Duodenal mucosa (tissue), 2 donors: ENCODE data around the gene PLXNA2.
A peak's percentile ranks its signal among the peaks of the same experiment; 100 is the strongest.

Experiments
- H3K27ac ChIP-seq: one replicate; pipeline ENCODE4 v1.7.0; 2013; ENCODE audit warnings: low read depth, low read length
- H3K27me3 ChIP-seq, 2 donors: one replicate each; pipeline ENCODE4 v1.7.0; 2013; ENCODE audit warnings: low read length in 2 of 2, control low read depth in 1 of 2; ENCODE audit not compliant: insufficient read depth in 2 of 2, control insufficient read depth in 1 of 2
- H3K36me3 ChIP-seq, 2 donors: one replicate each; pipeline ENCODE4 v1.7.0; 2013; ENCODE audit warnings: low read length in 2 of 2, control low read depth in 1 of 2; ENCODE audit not compliant: insufficient read depth in 2 of 2, control insufficient read depth in 1 of 2
- H3K4me1 ChIP-seq, 2 donors: one replicate each; pipeline ENCODE4 v1.7.0; 2013; ENCODE audit warnings: low read length in 2 of 2, control low read depth in 1 of 2; ENCODE audit not compliant: insufficient read depth in 2 of 2, control insufficient read depth in 1 of 2
- H3K4me3 ChIP-seq, 2 donors: one replicate each; pipeline ENCODE4 v1.7.0; 2013; ENCODE audit warnings: low read length in 2 of 2, low read depth in 1 of 2
- H3K9ac ChIP-seq, 2 donors: one replicate each; pipeline ENCODE4 v1.7.0; 2013; ENCODE audit warnings: low read length in 2 of 2, low read depth in 1 of 2
- H3K9me3 ChIP-seq, 2 donors: one replicate each; pipeline ENCODE4 v1.7.0; 2013; ENCODE audit warnings: low read length in 2 of 2, control low read depth in 1 of 2; ENCODE audit not compliant: control insufficient read depth in 1 of 2

PLXNA2 gene

DNA sequence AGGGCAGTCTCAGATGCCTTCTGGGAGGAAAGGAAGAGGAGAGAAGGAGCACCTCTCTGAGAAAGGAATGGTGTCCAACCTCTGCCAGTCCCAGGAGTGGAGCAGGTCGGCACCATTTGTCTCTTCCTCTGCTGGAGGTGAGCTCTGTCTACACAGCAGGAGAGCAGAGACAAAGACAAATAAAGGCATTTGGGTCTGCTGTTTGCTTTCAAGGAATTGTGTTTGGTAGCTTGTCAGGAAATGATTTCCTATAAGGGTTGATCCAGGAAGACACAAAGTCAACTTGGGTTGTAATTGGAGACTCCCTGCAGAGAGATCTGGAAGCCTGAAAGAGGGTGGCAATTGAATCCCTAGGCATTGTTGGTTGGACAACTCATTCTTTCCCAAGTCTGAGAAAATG, 34.5 kb upstream of the PLXNA2 start:
- H3K9me3 ChIP-seq: no peaks in the 10 kb centered on the region
- H3K4me3 ChIP-seq: no peak overlapping the region
- H3K27ac ChIP-seq: no peak overlapping the region
- no peaks in the 10 kb centered on the region for H3K36me3 ChIP-seq
- H3K27me3 ChIP-seq: peaks cover 16 to 19% of the 10 kb centered on the region in 2 donors
- no peaks in the 10 kb centered on the region for H3K4me1 ChIP-seq
- H3K9ac ChIP-seq: no peak overlapping the region

- Histone ChIP-seq H3K9ac (no peak overlapping the region), H3K4me1 (no peaks in the 10 kb centered on the region), H3K27ac (no peak overlapping the region), H3K9me3 (no peaks in the 10 kb centered on the region), H3K36me3 (no peaks in the 10 kb centered on the region), H3K27me3 (peaks cover 16 to 21% of the 10 kb centered on the region in 2 donors), H3K4me3 (no peak overlapping the region)
These were observed 32.7 kb upstream of the PLXNA2 start for GRCh38 chr1:208276757-208277435.

DNA sequence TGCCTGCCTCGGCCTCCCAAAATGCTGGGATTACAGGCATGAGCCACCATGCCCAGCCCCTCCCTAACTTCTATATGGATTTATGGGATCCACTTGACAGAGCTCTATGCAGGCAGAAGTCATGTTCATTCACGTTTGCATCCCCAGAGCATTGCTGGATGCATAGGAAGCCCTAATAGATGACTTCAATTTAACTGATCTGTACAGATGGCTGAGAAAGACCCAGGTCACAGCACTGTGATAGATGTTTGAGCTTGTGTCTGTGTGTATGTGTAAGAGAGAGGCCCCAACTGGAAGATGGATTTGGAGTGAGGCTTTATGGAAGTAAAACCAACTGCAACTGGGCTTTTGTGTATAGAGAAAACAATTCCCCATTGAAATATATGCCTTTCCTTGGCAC, 30.9 kb upstream of the PLXNA2 start:
- no peak overlapping the region for H3K27ac ChIP-seq
- no peak overlapping the region for H3K4me3 ChIP-seq
- H3K36me3 ChIP-seq: no peaks in the 10 kb centered on the region
- no peaks in the 10 kb centered on the region for H3K9me3 ChIP-seq
- H3K27me3 ChIP-seq: peaks cover 5 to 17% of the 10 kb centered on the region in 2 donors
- no peak overlapping the region for H3K9ac ChIP-seq
- no peaks in the 10 kb centered on the region for H3K4me1 ChIP-seq

DNA sequence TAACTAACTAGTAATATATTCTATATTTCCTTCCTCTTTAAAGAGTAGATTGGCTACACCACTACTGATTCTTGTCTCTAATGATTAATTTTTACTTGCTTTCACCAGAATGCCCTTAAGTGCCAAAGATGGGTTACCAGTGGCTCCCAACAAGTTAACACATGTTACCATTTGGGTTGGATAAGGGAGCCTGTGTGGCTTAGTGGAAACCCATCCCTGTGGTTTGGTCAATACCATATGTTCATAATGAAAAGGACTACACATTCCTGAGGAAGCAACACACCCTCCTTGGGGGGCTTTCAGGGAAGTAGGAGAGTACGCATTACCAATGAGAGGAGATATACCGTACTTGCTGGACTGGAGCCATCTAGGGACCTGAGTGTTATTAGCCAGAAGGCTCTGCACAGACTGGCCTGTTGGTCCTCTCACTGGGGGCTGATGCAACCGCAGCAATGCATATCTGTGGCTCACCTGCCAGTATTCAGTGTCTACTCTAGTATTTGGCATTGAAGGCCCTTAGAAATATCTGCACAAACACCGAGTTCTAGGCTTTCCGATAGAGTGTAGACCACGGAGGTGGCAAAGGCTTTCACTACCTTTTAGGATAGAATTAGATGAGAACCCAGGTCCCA, 29.3 kb upstream of the PLXNA2 start:
- H3K27ac ChIP-seq: no peak overlapping the region
- no peak overlapping the region for H3K4me3 ChIP-seq
- H3K27me3 ChIP-seq: peaks cover 18 to 28% of the 10 kb centered on the region in 2 donors
- no peaks in the 10 kb centered on the region for H3K4me1 ChIP-seq
- H3K36me3 ChIP-seq: no peaks in the 10 kb centered on the region
- no peaks in the 10 kb centered on the region for H3K9me3 ChIP-seq
- no peak overlapping the region for H3K9ac ChIP-seq

GRCh38 chr1:208272713-208273112, 28.5 kb upstream of the PLXNA2 start:
- no peaks in the 10 kb centered on the region for H3K9me3 ChIP-seq
- H3K27me3 ChIP-seq: peaks cover 22 to 30% of the 10 kb centered on the region in 2 donors
- no peaks in the 10 kb centered on the region for H3K4me1 ChIP-seq
- no peak overlapping the region for H3K9ac ChIP-seq
- no peak overlapping the region for H3K27ac ChIP-seq
- no peak overlapping the region for H3K4me3 ChIP-seq
- H3K36me3 ChIP-seq: no peaks in the 10 kb centered on the region

DNA sequence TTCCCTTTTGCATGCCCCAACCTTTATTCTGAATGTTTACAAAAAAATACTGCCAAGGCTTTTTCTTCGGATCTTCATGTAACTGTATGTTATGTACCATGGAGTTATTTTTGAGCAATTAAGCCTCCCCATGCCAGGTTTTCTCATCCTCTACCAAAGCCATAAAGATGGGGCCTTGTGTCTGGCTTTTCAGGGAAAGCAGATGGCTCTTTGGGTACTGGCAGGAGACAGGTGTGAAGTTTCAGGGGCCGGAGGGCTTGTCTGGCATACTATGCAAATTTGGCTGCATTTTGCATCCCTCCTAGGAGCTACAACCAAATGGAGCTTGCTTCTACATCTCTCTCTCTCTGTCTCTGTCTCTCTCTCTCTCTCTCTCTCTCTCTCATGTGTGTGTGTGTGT, 28.1 kb upstream of the PLXNA2 start:
- H3K4me3 ChIP-seq: no peak overlapping the region
- no peaks in the 10 kb centered on the region for H3K36me3 ChIP-seq
- no peak overlapping the region for H3K9ac ChIP-seq
- peaks cover 23 to 34% of the 10 kb centered on the region in 2 donors for H3K27me3 ChIP-seq
- no peak overlapping the region for H3K27ac ChIP-seq
- no peaks in the 10 kb centered on the region for H3K4me1 ChIP-seq
- H3K9me3 ChIP-seq: no peaks in the 10 kb centered on the region

DNA sequence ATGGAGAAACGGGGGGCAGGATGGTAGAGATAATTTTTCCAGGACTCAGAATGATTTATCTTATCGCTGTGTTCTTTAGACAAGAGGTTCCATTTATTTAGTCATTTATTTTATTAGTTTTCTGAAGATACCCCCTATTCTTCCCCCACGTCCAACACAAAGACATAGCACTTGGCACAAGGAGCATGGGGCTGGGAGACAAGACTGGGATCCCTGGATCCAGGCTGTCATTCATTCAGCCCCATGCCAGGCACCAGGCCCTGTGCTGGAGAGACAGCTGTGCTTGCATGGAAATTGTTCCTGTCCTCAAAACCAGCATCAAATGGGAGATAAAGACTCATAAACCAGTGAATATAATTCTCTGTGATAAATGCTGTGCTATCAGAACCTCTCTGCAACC, 27.1 kb upstream of the PLXNA2 start:
- H3K27me3 ChIP-seq: peaks cover 23 to 36% of the 10 kb centered on the region in 2 donors
- no peak overlapping the region for H3K9ac ChIP-seq
- H3K9me3 ChIP-seq: no peaks in the 10 kb centered on the region
- no peak overlapping the region for H3K4me3 ChIP-seq
- no peak overlapping the region for H3K27ac ChIP-seq
- H3K4me1 ChIP-seq: no peaks in the 10 kb centered on the region
- H3K36me3 ChIP-seq: no peaks in the 10 kb centered on the region

- H3K27me3 ChIP-seq: peaks cover 23 to 36% of the 10 kb centered on the region in 2 donors
- no peak overlapping the region for H3K27ac ChIP-seq
- no peaks in the 10 kb centered on the region for H3K4me1 ChIP-seq
- H3K9ac ChIP-seq: no peak overlapping the region
- H3K36me3 ChIP-seq: no peaks in the 10 kb centered on the region
- no peak overlapping the region for H3K4me3 ChIP-seq
- H3K9me3 ChIP-seq: no peaks in the 10 kb centered on the region
These were observed 26.5 kb upstream of the PLXNA2 start for GRCh38 chr1:208270651-208271141.

DNA sequence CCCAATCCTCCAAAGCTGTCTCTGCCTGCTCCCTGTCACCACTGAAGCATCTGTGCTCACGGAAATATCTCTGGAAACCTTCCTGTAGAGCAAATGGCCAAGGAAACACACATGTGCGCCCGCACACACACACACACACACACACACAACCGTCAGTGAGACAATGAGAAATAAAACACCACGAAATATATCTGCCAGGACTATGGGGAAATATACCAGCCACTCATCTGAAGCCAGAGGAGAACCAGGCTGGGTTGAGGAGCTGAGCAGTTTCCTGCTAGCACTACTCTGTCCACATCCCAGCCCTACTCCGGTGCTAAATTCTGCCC, 25.1 kb upstream of the PLXNA2 start:
- Histone ChIP-seq H3K36me3 (no peaks in the 10 kb centered on the region), H3K9me3 (no peaks in the 10 kb centered on the region), H3K4me3 (no peak overlapping the region), H3K27ac (no peak overlapping the region), H3K9ac (peak overlapping the region in 1 of 2 donors; percentile 13), H3K4me1 (no peaks in the 10 kb centered on the region), H3K27me3 (peaks cover 23 to 31% of the 10 kb centered on the region in 2 donors)

DNA sequence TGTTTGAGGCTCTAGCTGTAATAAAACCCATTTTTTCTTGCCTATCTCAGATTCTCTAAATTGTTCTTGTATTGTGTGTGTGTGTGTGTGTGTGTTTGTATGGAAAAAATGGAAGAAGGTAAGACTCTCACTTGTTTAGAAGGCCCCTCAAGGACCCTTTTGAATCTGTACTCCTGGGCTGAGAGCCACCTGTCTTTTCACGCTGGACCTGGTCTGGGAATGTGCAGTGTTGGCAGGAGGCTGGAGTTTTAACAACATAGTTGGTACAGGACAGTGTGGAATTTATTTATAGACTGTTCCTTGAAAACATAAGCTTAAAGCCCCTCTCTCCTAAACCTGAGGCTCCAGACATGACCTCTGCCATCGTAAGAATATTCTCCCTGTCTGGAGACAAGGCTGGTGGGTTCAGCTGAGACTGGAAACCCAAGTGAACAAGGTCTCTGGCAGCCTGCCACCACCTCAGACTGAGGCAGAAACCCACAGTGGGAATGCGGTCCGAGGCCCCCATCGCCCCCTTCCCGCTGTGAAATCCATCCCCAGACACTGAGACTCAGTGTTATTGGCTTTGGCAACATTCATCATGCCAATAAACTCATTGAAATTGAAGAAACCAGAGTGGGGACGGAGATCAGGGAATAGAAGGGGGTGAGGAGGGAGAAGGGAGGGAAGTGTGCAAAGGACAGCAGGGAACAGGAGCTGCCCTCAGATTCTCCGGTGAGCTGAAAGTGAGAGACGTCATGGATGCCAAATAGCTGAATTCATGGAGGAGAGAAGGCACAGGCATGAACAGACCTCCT, 24.6 kb upstream of the PLXNA2 start:
- Histone ChIP-seq H3K27me3 (peaks cover 19 to 29% of the 10 kb centered on the region in 2 donors), H3K9ac (peak overlapping the region in 1 of 2 donors; percentile 13), H3K36me3 (no peaks in the 10 kb centered on the region), H3K27ac (no peak overlapping the region), H3K4me3 (no peak overlapping the region), H3K9me3 (no peaks in the 10 kb centered on the region), H3K4me1 (no peaks in the 10 kb centered on the region)
